Hepatic stellate cell (primary cell): ENCODE data around the gene GTF2IRD1.

Experiments
- DNase-seq: peaks from one replicate; pipeline ENCODE4 v3.0.0; 2011; ENCODE audit warnings: low spot score

The GTF2IRD1 gene

GRCh38 chr7:74567318-74567668, 113.6 kb downstream of the GTF2IRD1 start:
- DNase-seq = no peak

DNA sequence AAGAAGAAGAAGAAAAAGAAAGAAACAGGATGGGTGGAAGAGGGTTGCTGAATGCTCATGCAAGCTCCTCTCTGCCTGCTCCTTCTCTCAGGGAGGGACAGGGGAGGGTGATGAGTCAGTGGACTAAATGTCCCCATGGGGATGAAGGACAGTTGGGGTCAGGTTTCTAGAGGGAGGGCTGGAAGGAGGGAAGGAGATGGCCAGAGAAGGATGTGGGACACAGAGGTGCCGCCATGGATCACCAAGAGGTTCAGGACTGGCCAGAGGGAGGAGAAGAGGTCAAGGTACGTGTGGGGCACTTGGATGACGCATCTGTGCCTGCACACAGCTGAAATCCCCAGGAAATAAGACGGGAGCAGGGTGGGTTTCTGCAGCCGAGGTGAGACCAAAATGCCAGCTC, 115.0 kb downstream of the GTF2IRD1 start:
- DNase-seq = peak; percentile 38

DNA sequence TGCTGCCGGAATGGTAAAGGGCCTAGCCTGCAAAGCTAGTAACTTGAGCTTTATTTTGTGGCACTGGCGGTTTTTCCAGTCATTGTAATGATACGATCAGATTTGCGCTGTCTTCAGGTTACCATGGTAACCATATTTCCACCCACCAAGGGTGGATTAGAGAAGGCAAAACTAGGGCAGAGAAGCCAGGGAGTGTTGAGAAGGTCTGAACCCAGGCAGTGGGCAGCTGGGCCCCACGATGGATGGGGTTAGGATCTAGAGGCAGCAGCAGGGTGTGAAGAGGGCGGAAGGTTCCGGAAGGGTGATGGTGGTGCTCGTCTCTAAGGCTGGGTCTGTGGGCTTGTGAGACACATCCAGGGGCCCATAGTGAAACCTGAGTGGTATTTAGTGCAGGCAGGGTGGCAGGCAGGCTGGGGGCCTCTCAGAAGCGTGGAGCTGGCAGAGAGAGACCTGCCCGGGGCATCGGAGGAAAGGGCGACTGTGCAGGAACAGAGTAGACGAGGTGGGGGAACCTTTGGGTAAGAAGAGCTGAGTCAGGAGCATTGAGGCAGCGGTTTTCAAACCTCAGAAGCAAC, 115.9 kb downstream of the GTF2IRD1 start:
- DNase-seq = no peak

DNA sequence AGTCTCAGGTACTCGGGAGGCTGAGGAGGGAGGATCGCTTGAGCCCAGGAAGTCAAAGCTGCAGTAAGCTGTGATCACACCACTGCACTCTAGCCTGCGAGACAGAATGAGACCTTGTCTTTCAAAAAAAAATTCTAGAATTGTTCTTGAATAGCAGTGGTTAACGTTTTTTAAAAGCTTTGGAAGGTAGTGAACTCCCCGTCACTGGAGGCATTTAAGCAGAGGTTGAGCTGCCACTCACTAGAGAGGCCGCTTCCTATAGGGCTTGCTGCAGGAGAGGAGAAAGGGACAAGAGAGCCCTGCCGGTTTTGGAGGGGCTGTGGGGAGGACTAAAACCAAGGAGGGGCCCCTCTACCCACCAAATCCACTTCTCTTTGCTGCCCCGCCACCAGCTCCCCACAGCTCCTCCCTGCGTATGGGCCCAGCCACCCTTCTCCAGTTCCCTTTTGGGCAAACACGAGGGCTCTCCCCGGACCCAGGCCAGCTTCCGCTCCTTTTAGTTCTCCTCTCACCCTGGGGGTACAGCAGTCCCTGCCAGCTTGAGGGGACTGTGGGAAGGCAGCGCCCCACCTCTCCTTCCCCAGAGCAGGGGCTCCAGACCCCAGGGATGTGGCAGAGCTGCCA, 116.9 kb downstream of the GTF2IRD1 start:
- DNase-seq = no peak

DNA sequence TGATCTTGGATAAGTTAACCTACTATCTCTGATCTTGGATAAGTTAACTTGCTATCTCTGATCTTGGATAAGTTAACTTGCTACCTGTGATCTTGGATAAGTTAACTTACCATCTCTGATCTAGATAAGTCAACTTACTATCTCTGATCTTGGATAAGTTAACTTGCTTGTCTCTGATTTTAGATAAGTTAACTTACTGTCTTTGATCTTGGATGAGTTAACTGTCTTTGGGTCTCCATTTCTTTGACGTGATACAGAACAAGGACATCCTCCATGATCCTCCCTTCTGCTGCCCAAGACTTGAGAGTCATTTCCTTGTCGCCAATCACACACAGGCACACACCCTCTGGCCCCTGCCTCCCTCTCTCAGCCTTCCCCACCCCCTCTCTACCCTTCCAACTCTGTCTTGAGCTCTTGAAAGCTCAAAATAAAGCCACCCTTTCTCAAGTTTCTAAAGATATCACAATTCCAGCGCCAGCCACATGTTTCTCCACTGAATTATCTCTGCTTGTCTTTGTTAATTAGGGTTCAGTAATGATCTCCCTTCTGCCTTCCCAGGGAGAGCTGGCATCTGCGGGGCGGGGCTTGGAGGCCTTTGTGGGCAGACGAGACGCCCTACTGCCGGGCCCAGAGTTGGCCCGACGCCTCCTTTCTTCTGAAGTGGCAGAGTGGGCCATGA, 118.7 kb downstream of the GTF2IRD1 start:
- DNase-seq = no peak

DNA sequence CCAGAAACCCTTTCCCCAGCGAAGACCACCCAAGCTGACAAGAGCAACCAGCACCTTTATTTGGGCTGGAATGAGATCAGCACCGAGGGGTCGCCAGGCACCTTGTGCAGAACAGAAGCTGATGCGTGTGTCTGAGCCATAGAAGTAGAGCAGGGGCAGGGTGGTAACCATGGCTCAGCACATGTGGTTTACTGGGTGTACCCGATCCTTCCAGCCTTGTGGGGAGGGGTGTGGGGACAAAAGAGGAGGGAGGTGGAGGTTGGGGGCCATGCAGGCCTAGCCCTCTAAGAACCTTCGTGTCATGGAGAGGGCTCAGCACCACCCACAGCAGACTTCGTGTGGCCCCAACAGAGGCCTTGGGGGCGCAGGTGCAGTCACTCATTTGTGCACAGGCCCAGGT, 119.8 kb downstream of the GTF2IRD1 start:
- DNase-seq = no peak

- DNase-seq = no peak
Observed at GRCh38 chr7:74575083-74575784, 121.5 kb downstream of the GTF2IRD1 start.

DNA sequence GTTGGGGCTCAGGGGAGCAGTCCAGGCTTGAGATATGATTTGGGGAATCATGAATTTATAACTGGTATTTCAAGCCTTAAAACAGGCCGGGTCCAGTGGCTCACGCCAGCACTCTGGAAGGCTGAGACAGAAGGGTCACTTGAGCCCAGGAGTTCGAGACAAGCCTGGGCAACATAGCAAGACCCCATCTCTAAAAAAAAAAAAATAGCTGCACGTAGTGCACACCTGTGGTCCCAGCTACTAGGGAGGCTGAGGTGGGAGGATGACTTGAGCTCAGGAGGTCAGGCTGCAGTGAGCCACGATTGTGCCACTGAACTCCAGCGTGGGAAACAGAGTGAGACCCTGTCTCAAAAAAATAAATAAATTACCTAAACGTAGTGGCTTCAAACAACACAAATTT, 122.1 kb downstream of the GTF2IRD1 start:
- no peak for DNase-seq

- DNase-seq = no peak
Observed at GRCh38 chr7:74579800-74580685, 126.3 kb downstream of the GTF2IRD1 start.

- no peak for DNase-seq
Observed at GRCh38 chr7:74581916-74582440, 128.3 kb downstream of the GTF2IRD1 start.

GRCh38 chr7:74582447-74583039, 128.8 kb downstream of the GTF2IRD1 start:
- DNase-seq = no peak

DNA sequence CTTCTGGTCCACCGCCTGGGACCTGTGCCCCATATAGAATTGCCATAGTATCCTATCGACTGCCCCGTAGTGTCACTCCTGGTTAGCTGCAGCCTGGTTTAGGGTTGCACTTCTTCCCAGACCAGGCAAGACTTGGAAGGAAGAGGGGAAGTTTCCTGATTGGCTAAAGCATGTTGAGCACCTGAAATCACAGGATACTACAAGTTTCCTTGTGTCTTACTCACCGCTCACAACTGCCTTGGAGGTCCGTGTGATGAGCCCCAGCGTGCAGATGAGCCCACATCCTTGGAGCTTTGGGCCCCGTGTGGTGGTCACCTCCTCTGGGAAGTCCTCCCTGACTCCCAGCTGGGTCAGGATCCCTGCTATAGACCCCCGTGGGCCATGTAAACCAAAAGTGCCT, 129.9 kb downstream of the GTF2IRD1 start:
- DNase-seq = no peak

- DNase-seq = no peak
Observed at GRCh38 chr7:74584160-74584954, 130.7 kb downstream of the GTF2IRD1 start.

- DNase-seq = no peak
Observed at GRCh38 chr7:74585844-74586243, 132.1 kb downstream of the GTF2IRD1 start.

- DNase-seq = no peak
Observed at GRCh38 chr7:74586258-74587175, 132.8 kb downstream of the GTF2IRD1 start.

GRCh38 chr7:74587435-74588126, 133.9 kb downstream of the GTF2IRD1 start:
- peak; percentile 97 for DNase-seq

DNA sequence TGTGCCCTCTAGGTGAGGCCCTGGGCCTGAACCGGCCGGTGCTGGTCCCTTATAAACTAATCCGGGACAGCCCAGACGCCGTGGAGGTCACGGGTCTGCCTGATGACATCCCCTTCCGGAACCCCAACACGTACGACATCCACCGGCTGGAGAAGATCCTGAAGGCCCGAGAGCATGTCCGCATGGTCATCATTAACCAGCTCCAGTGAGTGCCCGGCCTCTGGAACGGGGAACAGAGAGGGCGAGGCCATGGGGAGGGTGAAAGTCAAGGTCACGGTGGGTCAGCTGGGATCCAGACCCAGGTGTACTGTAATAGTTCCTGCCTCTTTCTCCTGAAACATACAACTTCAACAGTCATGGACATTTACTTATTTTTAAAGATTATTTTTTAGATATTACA, 137.1 kb downstream of the GTF2IRD1 start:
- no peak for DNase-seq

DNA sequence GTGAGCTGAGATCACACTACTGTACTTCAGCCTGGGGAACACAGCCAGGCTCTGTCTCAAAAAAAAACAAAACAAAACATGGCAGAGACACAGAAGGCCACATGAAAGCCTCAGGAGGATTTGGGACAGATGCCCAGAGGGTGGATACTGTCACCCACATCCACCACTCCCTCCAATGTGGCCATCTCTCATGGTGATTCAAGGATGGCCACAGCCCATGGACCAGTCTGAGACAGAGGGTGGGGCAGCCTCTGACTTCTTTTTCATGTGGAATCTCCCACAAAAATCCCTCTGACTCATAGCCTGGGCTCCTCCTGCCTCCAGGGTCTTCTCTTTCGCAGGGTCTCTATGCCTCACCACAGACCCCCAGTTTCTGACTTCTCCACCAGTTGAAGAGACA, 144.9 kb downstream of the GTF2IRD1 start:
- DNase-seq = peak; percentile 42

DNA sequence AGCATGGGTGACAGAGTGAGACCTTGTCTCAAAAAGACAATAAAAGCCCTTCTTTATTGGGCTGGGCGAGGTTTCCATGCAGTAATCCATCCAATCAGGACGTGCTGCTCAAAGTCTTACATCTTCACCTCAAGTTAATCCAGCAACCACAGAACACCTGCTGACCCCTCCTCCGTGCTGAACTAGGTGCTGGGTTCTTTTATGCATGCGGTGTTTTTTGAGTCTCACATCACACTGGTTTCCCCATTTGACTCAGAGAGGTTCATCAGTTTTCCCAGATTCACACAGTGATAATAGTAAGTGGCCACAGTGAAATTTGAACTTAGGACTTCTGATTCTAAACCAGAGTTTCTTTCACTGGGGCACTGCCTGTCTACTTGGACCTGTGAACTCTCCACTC, 145.5 kb downstream of the GTF2IRD1 start:
- no peak for DNase-seq
